WTC11 (cell line): ENCODE results near the gene USP34. TPM values are rescaled to one million over a fixed set of nuclear protein-coding genes. Genes with fewer than 3 reads are reported as not detected.

Source experiments
- ATAC-seq: fragments of 200-7000 bp; cut with Tn5 transposase; 2 replicates; pipeline ENCODE4 v1.10.0; 2021; ENCODE audit warnings: mild to moderate bottlenecking, moderate library complexity
- CTCF ChIA-PET: fragments of 300-600 bp; sonication (Branson Sonifier 250); formaldehyde crosslinking; loops from one replicate; lab custom pipeline; 2021; ENCODE audit warnings: antibody characterized with exemption; lab: Charles Lee
- POLR2A ChIA-PET: fragments of 350-600 bp; sonication (Branson Sonifier 250); formaldehyde crosslinking; loops from one replicate; lab custom pipeline; 2021; ENCODE audit warnings: antibody characterized with exemption; lab: Charles Lee
- DNase-seq: peaks from one replicate; pipeline ENCODE4 v3.0.0; 2021; ENCODE audit warnings: low spot score
- H3K27ac Mint-ChIP-seq: 2 replicates; pipeline ENCODE4 v1.8.0; 2021; ENCODE audit warnings: mixed read lengths
- H3K27me3 Mint-ChIP-seq: 2 replicates; pipeline ENCODE4 v1.8.0; 2021; ENCODE audit warnings: low read depth, mild to moderate bottlenecking, moderate library complexity, mixed read lengths
- H3K36me3 Mint-ChIP-seq: 2 replicates; pipeline ENCODE4 v1.8.0; 2021; ENCODE audit warnings: mixed read lengths
- H3K4me1 Mint-ChIP-seq: 2 replicates; pipeline ENCODE4 v1.8.0; 2022; ENCODE audit warnings: mixed read lengths
- H3K4me3 Mint-ChIP-seq: 2 replicates; pipeline ENCODE4 v1.8.0; 2021; ENCODE audit warnings: mild to moderate bottlenecking, moderate library complexity, mixed read lengths
- H3K9me3 Mint-ChIP-seq: 2 replicates; pipeline ENCODE4 v1.8.0; 2021; ENCODE audit warnings: mixed read lengths
- EMX1 ChIP-seq: fragments of 250-450 bp; sonication (Bioruptor Pico); IDR thresholded peaks from 2 replicates; pipeline ENCODE4 v1.8.0; 2021; ENCODE audit warnings: mild to moderate bottlenecking
- FOXP1 ChIP-seq: sonication (generic); formaldehyde crosslinking; IDR thresholded peaks from 2 replicates; pipeline ENCODE4 v1.8.0; 2022; ENCODE audit warnings: missing genetic modification reagents, mild to moderate bottlenecking, moderate library complexity, borderline replicate concordance
- GTF2I ChIP-seq: fragments of 250-450 bp; sonication (Bioruptor Pico); conservative IDR thresholded peaks from 2 replicates; pipeline ENCODE4 v1.4.0; 2021; ENCODE audit warnings: mild to moderate bottlenecking
- TCF7 ChIP-seq: sonication (generic); formaldehyde crosslinking; IDR thresholded peaks from 2 replicates; pipeline ENCODE4 v1.8.0; 2022; ENCODE audit warnings: mild to moderate bottlenecking, low read depth, missing genetic modification reagents, moderate library complexity
- ZNF121 ChIP-seq: sonication (generic); formaldehyde crosslinking; IDR thresholded peaks from 2 replicates; pipeline ENCODE4 v1.8.0; 2023; ENCODE audit warnings: missing genetic modification reagents
- ZNF219 ChIP-seq: sonication (generic); formaldehyde crosslinking; IDR thresholded peaks from 2 replicates; pipeline ENCODE4 v1.8.0; 2023; ENCODE audit warnings: missing genetic modification reagents, mild to moderate bottlenecking, borderline replicate concordance
- ZNF416 ChIP-seq: fragments of 250-450 bp; sonication (Bioruptor Pico); IDR thresholded peaks from 2 replicates; pipeline ENCODE4 v1.9.0; 2021; ENCODE audit warnings: mild to moderate bottlenecking, inconsistent platforms
- total RNA-seq: library from RNA; stranded (reverse); gene quantifications from 3 replicates; pipeline ENCODE4 v1.2.3, GENCODE V29; 2021
- TF ChIP-seq, protein P1 (sequence below): sonication (generic); formaldehyde crosslinking; conservative IDR thresholded peaks from 2 replicates; pipeline ENCODE4 v1.8.1; 2023; ENCODE audit warnings: mild to moderate bottlenecking, low read depth, missing genetic modification reagents, moderate library complexity
- TF ChIP-seq, protein P2 (sequence below): fragments of 250-450 bp; sonication (Bioruptor Pico); IDR thresholded peaks from 2 replicates; pipeline ENCODE4 v2.1.2; 2022; ENCODE audit warnings: mild to moderate bottlenecking, moderate library complexity
- TF ChIP-seq, protein P3 (sequence below): sonication (generic); formaldehyde crosslinking; IDR thresholded peaks from 2 replicates; pipeline ENCODE4 v1.8.1; 2023; ENCODE audit warnings: mild to moderate bottlenecking, missing genetic modification reagents, moderate library complexity
- TF ChIP-seq, protein P4 (sequence below): sonication (generic); formaldehyde crosslinking; IDR thresholded peaks from 2 replicates; pipeline ENCODE4 v1.8.0; 2023; ENCODE audit warnings: missing genetic modification reagents, mild to moderate bottlenecking, borderline replicate concordance
- TF ChIP-seq, protein P5 (sequence below): sonication (generic); formaldehyde crosslinking; IDR thresholded peaks from 2 replicates; pipeline ENCODE4 v1.8.1; 2022; ENCODE audit warnings: mild to moderate bottlenecking, moderate library complexity, missing genetic modification reagents
- TF ChIP-seq, protein P6 (sequence below): sonication (generic); formaldehyde crosslinking; IDR thresholded peaks from 2 replicates; pipeline ENCODE4 v1.8.1; 2022; ENCODE audit warnings: low read depth, mild to moderate bottlenecking, moderate library complexity, missing genetic modification reagents, borderline replicate concordance
- TF ChIP-seq, protein P7 (sequence below): fragments of 250-450 bp; sonication (Bioruptor Pico); conservative IDR thresholded peaks from 2 replicates; pipeline ENCODE4 v1.9.0; 2021; ENCODE audit warnings: mild to moderate bottlenecking
- TF ChIP-seq, protein P8 (sequence below): fragments of 200-600 bp; IDR thresholded peaks from 2 replicates; pipeline ENCODE4 v1.8.0; 2022; ENCODE audit warnings: antibody characterized with exemption
- TF ChIP-seq, protein P9 (sequence below): sonication (generic); formaldehyde crosslinking; IDR thresholded peaks from 2 replicates; pipeline ENCODE4 v1.8.1; 2022; ENCODE audit warnings: mild to moderate bottlenecking, missing genetic modification reagents, moderate library complexity, borderline replicate concordance

USP34 gene
- total RNA-seq, 1 experiment from 2014 or later, result 92.3 TPM

DNA sequence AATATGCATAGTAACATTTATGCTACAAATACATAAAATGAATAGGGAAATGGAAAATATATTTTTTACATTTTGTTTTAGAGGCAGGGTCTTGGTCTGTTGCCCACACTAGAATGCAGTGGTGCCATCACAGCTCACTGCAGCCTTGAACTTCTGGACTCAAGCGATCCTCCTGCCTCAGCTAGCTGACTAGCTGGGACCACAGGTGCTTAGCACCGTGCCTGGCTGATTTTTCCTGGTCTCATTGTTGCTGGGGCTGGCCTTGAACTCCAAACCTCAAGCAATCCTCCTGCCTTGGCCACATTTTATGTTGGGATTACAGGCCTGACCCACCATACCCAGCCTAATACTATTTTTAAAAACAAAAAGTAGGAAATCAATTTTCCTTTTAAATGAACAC lies 34.1 kb upstream of the USP34 start (continued):
- TF ChIP-seq ZNF416 (CRISPR knock-in tag), result no peak
- TF ChIP-seq, protein P1, sequence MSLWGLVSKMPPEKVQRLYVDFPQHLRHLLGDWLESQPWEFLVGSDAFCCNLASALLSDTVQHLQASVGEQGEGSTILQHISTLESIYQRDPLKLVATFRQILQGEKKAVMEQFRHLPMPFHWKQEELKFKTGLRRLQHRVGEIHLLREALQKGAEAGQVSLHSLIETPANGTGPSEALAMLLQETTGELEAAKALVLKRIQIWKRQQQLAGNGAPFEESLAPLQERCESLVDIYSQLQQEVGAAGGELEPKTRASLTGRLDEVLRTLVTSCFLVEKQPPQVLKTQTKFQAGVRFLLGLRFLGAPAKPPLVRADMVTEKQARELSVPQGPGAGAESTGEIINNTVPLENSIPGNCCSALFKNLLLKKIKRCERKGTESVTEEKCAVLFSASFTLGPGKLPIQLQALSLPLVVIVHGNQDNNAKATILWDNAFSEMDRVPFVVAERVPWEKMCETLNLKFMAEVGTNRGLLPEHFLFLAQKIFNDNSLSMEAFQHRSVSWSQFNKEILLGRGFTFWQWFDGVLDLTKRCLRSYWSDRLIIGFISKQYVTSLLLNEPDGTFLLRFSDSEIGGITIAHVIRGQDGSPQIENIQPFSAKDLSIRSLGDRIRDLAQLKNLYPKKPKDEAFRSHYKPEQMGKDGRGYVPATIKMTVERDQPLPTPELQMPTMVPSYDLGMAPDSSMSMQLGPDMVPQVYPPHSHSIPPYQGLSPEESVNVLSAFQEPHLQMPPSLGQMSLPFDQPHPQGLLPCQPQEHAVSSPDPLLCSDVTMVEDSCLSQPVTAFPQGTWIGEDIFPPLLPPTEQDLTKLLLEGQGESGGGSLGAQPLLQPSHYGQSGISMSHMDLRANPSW, result no peak
- TF ChIP-seq, protein P2, sequence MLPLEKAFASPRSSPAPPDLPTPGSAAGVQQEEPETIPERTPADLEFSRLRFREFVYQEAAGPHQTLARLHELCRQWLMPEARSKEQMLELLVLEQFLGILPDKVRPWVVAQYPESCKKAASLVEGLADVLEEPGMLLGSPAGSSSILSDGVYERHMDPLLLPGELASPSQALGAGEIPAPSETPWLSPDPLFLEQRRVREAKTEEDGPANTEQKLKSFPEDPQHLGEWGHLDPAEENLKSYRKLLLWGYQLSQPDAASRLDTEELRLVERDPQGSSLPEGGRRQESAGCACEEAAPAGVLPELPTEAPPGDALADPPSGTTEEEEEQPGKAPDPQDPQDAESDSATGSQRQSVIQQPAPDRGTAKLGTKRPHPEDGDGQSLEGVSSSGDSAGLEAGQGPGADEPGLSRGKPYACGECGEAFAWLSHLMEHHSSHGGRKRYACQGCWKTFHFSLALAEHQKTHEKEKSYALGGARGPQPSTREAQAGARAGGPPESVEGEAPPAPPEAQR (CRISPR knock-in tag), result no peak

DNA sequence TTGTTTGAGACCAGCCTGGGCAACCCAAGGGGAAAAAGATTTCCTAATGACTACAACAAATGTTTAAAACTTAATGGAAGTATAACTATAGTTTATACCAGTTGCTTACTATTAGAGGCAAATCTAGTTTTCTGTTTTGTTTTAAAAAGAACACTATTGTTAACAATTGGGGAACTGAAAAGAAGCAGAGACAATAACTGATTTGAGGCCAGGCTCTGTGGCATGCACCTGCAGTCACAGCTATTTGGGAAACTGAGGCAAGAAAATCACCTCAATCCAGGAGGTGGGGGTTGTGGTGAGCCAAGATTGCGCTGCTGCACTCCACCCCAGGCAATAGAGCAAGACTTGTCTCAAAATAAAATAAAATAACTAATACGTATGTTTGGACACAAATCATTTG lies 28.2 kb upstream of the USP34 start:
- no peaks in the 10 kb centered on the region for H3K27me3 Mint-ChIP-seq
- no peak for DNase-seq
- H3K9me3 Mint-ChIP-seq, result no peaks in the 10 kb centered on the region
- no peak overlapping the region for H3K4me3 Mint-ChIP-seq
- no peak for ATAC-seq
- no peak overlapping the region for H3K27ac Mint-ChIP-seq
- ChIA-PET POLR2A (no interaction called here), CTCF (no interaction called here)
- H3K36me3 Mint-ChIP-seq, result peaks cover 73% of the 10 kb centered on the region
- H3K4me1 Mint-ChIP-seq, result no peaks in the 10 kb centered on the region
- TF ChIP-seq ZNF219, result no peak
- TF ChIP-seq, protein P3, sequence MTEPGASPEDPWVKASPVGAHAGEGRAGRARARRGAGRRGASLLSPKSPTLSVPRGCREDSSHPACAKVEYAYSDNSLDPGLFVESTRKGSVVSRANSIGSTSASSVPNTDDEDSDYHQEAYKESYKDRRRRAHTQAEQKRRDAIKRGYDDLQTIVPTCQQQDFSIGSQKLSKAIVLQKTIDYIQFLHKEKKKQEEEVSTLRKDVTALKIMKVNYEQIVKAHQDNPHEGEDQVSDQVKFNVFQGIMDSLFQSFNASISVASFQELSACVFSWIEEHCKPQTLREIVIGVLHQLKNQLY (CRISPR knock-in tag), result no peak
- TF ChIP-seq, protein P4, sequence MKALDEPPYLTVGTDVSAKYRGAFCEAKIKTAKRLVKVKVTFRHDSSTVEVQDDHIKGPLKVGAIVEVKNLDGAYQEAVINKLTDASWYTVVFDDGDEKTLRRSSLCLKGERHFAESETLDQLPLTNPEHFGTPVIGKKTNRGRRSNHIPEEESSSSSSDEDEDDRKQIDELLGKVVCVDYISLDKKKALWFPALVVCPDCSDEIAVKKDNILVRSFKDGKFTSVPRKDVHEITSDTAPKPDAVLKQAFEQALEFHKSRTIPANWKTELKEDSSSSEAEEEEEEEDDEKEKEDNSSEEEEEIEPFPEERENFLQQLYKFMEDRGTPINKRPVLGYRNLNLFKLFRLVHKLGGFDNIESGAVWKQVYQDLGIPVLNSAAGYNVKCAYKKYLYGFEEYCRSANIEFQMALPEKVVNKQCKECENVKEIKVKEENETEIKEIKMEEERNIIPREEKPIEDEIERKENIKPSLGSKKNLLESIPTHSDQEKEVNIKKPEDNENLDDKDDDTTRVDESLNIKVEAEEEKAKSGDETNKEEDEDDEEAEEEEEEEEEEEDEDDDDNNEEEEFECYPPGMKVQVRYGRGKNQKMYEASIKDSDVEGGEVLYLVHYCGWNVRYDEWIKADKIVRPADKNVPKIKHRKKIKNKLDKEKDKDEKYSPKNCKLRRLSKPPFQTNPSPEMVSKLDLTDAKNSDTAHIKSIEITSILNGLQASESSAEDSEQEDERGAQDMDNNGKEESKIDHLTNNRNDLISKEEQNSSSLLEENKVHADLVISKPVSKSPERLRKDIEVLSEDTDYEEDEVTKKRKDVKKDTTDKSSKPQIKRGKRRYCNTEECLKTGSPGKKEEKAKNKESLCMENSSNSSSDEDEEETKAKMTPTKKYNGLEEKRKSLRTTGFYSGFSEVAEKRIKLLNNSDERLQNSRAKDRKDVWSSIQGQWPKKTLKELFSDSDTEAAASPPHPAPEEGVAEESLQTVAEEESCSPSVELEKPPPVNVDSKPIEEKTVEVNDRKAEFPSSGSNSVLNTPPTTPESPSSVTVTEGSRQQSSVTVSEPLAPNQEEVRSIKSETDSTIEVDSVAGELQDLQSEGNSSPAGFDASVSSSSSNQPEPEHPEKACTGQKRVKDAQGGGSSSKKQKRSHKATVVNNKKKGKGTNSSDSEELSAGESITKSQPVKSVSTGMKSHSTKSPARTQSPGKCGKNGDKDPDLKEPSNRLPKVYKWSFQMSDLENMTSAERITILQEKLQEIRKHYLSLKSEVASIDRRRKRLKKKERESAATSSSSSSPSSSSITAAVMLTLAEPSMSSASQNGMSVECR, result no peak
- TF ChIP-seq, protein P5, sequence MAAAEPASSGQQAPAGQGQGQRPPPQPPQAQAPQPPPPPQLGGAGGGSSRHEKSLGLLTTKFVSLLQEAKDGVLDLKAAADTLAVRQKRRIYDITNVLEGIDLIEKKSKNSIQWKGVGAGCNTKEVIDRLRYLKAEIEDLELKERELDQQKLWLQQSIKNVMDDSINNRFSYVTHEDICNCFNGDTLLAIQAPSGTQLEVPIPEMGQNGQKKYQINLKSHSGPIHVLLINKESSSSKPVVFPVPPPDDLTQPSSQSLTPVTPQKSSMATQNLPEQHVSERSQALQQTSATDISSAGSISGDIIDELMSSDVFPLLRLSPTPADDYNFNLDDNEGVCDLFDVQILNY (CRISPR knock-in tag), result no peak
- no peak for TF ChIP-seq FOXP1
- TF ChIP-seq EMX1 (CRISPR knock-in tag), result no peak
- TF ChIP-seq, protein P6, sequence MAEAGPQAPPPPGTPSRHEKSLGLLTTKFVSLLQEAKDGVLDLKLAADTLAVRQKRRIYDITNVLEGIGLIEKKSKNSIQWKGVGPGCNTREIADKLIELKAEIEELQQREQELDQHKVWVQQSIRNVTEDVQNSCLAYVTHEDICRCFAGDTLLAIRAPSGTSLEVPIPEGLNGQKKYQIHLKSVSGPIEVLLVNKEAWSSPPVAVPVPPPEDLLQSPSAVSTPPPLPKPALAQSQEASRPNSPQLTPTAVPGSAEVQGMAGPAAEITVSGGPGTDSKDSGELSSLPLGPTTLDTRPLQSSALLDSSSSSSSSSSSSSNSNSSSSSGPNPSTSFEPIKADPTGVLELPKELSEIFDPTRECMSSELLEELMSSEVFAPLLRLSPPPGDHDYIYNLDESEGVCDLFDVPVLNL (CRISPR knock-in tag), result no peak
- TF ChIP-seq ZNF121, result no peak
- TF ChIP-seq, protein P7, sequence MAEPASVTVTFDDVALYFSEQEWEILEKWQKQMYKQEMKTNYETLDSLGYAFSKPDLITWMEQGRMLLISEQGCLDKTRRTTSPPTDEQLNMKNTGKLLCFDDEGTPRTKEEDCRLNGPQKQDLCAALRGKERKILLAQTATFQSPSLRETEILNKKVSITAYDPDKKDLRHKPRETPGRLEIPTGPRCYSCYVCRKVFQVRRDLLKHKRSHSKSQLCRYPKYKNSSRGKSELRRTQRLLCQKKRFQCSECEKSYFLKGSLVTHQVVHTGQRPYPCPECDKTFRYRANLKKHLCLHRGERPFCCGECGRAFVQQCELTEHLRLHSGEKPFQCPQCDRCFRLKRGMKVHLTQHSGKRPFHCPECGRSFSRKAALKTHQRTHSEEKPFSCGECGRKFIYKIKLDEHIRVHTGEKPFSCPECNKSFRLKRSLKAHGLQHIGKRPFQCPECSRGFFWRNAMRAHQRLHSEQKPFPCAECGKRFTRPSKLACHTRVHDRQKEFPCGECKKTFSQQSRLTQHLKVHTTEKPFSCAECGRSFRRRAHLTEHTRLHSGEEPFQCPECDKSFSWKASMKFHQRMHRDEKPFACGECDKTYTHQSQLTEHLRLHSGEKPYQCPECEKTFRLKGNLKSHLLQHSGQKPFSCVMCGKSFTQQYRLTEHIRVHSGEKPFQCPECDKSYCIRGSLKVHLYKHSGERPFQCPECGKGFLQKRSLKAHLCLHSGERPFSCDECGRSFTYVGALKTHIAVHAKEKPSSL (CRISPR knock-in tag), result no peak
- TF ChIP-seq, protein P8, sequence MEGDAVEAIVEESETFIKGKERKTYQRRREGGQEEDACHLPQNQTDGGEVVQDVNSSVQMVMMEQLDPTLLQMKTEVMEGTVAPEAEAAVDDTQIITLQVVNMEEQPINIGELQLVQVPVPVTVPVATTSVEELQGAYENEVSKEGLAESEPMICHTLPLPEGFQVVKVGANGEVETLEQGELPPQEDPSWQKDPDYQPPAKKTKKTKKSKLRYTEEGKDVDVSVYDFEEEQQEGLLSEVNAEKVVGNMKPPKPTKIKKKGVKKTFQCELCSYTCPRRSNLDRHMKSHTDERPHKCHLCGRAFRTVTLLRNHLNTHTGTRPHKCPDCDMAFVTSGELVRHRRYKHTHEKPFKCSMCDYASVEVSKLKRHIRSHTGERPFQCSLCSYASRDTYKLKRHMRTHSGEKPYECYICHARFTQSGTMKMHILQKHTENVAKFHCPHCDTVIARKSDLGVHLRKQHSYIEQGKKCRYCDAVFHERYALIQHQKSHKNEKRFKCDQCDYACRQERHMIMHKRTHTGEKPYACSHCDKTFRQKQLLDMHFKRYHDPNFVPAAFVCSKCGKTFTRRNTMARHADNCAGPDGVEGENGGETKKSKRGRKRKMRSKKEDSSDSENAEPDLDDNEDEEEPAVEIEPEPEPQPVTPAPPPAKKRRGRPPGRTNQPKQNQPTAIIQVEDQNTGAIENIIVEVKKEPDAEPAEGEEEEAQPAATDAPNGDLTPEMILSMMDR, result no peak
- no peak for TF ChIP-seq GTF2I (CRISPR knock-in tag)
- TF ChIP-seq, protein P9, sequence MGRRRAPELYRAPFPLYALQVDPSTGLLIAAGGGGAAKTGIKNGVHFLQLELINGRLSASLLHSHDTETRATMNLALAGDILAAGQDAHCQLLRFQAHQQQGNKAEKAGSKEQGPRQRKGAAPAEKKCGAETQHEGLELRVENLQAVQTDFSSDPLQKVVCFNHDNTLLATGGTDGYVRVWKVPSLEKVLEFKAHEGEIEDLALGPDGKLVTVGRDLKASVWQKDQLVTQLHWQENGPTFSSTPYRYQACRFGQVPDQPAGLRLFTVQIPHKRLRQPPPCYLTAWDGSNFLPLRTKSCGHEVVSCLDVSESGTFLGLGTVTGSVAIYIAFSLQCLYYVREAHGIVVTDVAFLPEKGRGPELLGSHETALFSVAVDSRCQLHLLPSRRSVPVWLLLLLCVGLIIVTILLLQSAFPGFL, result no peak
- TF ChIP-seq TCF7 (CRISPR knock-in tag), result no peak
